Adipocyte (in vitro differentiated cells): ENCODE data around the gene CTU1.

Experiments
- DNase-seq: peaks from one replicate; pipeline ENCODE4 v3.0.0-alpha.2; 2015; ENCODE audit warnings: low read depth
- H3K27me3 ChIP-seq: replicated peaks from 2 replicates; pipeline ENCODE4 v1.7.0; 2013; ENCODE audit warnings: mild to moderate bottlenecking, low read length, moderate library complexity; ENCODE audit not compliant: control insufficient read depth, insufficient read depth
- H3K36me3 ChIP-seq: 2 replicates; pipeline ENCODE4 v1.7.0; 2013; ENCODE audit warnings: low read length, mild to moderate bottlenecking, moderate library complexity; ENCODE audit not compliant: control insufficient read depth, insufficient read depth, severe bottlenecking
- H3K4me1 ChIP-seq: 2 replicates; pipeline ENCODE4 v1.7.0; 2013; ENCODE audit warnings: mild to moderate bottlenecking, low read length, moderate library complexity; ENCODE audit not compliant: control insufficient read depth, insufficient read depth
- H3K4me3 ChIP-seq: 2 replicates; pipeline ENCODE4 v1.7.0; 2013; ENCODE audit warnings: mild to moderate bottlenecking, low read length, moderate library complexity
- H3K9ac ChIP-seq: 2 replicates; pipeline ENCODE4 v1.7.0; 2013; ENCODE audit warnings: mild to moderate bottlenecking, low read length, moderate library complexity
- H3K9me3 ChIP-seq: 2 replicates; pipeline ENCODE4 v1.7.0; 2013; ENCODE audit warnings: mild to moderate bottlenecking, low read length, moderate library complexity; ENCODE audit not compliant: control insufficient read depth

CTU1 gene

DNA sequence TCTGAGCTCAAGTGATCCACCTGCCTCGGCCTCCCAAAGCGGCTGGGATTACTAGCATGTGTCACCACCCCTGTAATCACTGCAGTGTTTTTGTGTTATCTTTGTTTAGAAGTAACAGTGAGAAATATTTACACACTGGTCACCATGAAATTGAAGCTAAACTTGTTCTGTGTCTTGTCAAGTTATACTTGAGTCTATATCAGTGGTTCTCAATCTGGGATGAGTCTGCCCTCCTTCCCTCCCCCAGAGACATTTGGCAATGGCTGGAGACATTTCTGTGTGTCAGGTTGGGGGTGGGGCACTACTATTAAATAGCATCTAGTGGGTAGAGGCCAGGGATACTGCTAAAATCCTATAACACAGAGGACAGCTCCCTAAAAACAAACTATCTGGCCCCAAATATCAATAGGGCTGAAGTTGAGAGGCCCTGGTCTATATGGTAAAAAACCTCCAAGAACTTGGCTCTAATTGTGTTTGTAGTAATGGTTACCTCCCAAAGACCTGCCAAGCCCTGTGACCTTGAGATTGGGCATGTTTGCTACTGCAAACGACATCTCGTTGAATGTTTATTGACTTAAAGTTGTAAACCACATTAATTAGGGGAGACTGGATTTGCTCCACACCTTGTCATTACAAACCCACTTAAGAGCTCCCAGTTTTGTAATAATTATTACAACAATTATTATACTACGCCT lies 6.9 kb downstream of the CTU1 start:
- no peak for DNase-seq
- Histone ChIP-seq H3K27me3 (no peaks in the 10 kb centered on the region), H3K4me1 (peaks cover 26% of the 10 kb centered on the region), H3K9me3 (no peaks in the 10 kb centered on the region), H3K36me3 (peaks cover 24% of the 10 kb centered on the region), H3K9ac (peak overlapping the region; percentile 25), H3K4me3 (no peak overlapping the region)

GRCh38 chr19:51100601-51101000 lies 7.6 kb downstream of the CTU1 start:
- Histone ChIP-seq H3K9me3 (no peaks in the 10 kb centered on the region), H3K4me1 (peaks cover 26% of the 10 kb centered on the region), H3K36me3 (peaks cover 24% of the 10 kb centered on the region), H3K9ac (no peak overlapping the region), H3K27me3 (no peaks in the 10 kb centered on the region), H3K4me3 (no peak overlapping the region)
- DNase-seq = no peak

DNA sequence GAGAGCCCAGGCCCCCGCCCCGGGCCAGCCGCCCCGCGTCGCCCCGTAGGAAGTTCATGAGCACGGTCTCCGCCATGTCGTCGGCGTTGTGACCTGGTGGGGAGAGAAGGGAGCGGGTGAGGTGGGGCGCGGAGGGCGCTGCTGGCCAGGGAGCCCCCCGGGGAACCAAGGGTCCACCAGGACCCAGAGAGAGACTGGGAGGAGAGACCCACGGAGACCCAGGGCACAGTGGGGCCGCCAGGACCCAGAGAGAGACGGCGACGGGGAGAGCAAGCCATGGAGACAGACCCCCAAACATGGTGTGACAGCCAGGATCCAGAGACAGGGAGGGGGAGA lies 9.2 kb downstream of the CTU1 start:
- DNase-seq = no peak
- Histone ChIP-seq H3K27me3 (no peaks in the 10 kb centered on the region), H3K4me3 (no peak overlapping the region), H3K9me3 (no peaks in the 10 kb centered on the region), H3K9ac (no peak overlapping the region), H3K36me3 (peaks cover 24% of the 10 kb centered on the region), H3K4me1 (peaks cover 26% of the 10 kb centered on the region)

- Histone ChIP-seq H3K36me3 (peaks cover 19% of the 10 kb centered on the region), H3K9me3 (no peaks in the 10 kb centered on the region), H3K4me1 (peaks cover 24% of the 10 kb centered on the region), H3K9ac (no peak overlapping the region), H3K4me3 (no peak overlapping the region), H3K27me3 (no peaks in the 10 kb centered on the region)
- DNase-seq = no peak
Observed at GRCh38 chr19:51098365-51099046, 9.7 kb downstream of the CTU1 start.

DNA sequence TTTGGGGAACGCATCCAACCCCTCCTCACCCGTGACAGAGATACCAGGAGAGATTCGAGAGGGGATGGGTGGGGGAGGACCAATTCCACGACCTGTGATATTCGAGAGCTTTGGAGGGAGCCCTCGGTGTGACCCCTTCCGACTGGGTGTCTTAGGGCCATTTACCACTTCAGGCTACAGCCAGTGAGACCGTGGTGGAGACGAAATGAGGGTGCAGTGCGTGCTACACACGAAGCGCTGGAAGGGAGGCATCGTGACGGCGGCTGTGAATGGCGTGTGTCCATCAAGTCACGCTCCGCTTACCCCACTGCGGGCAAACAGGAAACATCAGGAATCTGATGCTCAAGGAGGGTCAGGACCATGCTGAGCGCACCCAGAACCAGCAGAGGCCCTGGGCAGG lies 10.4 kb downstream of the CTU1 start:
- Histone ChIP-seq H3K36me3 (peaks cover 14% of the 10 kb centered on the region), H3K9me3 (no peaks in the 10 kb centered on the region), H3K4me3 (no peak overlapping the region), H3K9ac (no peak overlapping the region), H3K4me1 (peaks cover 24% of the 10 kb centered on the region), H3K27me3 (no peaks in the 10 kb centered on the region)
- DNase-seq = no peak

DNA sequence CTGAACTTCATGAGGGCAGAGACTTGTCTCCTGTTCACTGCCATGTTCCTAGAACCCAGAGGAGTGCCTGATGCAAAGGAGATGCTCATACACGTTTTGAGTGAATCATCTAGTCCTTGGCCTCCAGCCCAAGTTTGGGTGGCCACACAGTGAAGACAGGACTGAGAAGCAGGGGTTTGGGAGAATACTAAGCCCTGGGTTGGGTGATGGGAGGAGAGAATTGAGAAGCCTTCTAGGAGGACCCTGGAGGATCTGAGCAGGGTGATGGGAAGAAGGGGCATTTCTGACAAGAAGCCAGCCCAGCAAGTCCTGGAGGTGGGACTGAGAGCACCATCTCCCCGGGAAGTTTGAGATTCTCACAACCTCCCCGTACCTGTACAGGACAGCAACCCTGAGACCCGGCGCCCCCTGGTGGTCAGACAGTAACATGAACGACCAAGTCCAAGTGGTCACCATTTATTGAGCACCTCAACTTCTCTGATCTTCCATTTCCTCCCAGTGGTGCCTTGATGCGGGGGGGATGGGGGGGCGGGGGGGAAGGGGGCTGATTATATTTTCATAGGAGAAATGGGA lies 11.0 kb downstream of the CTU1 start:
- Histone ChIP-seq H3K9ac (no peak overlapping the region), H3K9me3 (no peaks in the 10 kb centered on the region), H3K4me3 (no peak overlapping the region), H3K27me3 (no peaks in the 10 kb centered on the region), H3K4me1 (peaks cover 24% of the 10 kb centered on the region), H3K36me3 (peaks cover 8% of the 10 kb centered on the region)
- peak; percentile 68 for DNase-seq

GRCh38 chr19:51096473-51097165 lies 11.6 kb downstream of the CTU1 start:
- Histone ChIP-seq H3K27me3 (no peaks in the 10 kb centered on the region), H3K9me3 (no peaks in the 10 kb centered on the region), H3K9ac (no peak overlapping the region), H3K4me1 (peaks cover 23% of the 10 kb centered on the region), H3K36me3 (peaks cover 8% of the 10 kb centered on the region), H3K4me3 (no peak overlapping the region)
- no peak for DNase-seq

- Histone ChIP-seq H3K9me3 (no peaks in the 10 kb centered on the region), H3K36me3 (peaks cover 8% of the 10 kb centered on the region), H3K27me3 (no peaks in the 10 kb centered on the region), H3K4me3 (no peak overlapping the region), H3K4me1 (peaks cover 10% of the 10 kb centered on the region), H3K9ac (no peak overlapping the region)
- DNase-seq = peak; percentile 51
Observed at GRCh38 chr19:51094696-51095279, 13.4 kb downstream of the CTU1 start.

DNA sequence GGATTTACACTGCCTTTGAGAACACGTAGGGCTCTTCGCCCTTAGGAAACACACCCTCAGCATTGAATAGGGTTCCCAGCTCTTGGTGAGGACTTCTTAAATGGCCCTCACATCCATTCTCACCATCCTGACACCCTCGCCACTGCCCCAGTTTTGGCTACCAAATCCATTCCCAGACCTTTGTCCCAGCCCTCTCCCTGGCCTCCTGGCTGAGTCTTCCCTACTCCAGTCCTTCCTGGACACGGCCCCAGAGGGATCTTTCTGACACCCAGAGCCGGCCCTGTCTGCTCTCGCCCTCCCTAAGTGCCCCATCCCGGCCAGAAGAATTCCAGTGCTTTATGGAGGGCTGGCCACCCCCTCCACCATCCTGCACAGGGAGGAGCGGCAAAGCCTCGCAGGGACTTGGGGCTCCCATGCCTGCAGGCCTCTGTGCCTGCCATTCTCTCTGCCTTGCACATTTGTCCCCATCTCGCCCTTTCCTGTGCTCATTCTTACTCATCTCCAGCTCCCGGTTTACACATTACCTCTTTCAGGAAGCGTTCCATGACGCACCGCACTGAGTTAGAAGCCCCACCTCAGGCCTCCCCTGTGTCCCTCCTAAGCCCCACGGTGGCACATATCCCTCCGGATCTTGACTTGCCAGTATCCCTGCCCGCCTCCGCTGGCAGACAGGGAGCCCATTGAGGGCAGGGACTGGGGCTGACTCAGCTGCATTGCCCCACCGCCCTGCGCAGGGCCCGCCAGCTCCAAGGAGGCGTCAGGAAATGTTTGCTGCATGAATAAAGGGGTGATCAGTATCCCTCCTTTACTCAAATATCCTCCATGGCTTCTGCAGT lies 14.5 kb downstream of the CTU1 start:
- H3K4me3 ChIP-seq = no peak overlapping the region
- H3K27me3 ChIP-seq = no peaks in the 10 kb centered on the region
- peaks cover 8% of the 10 kb centered on the region for H3K36me3 ChIP-seq
- peaks cover 5% of the 10 kb centered on the region for H3K4me1 ChIP-seq
- DNase-seq = no peak
- H3K9ac ChIP-seq = no peak overlapping the region
- H3K9me3 ChIP-seq = no peaks in the 10 kb centered on the region

DNA sequence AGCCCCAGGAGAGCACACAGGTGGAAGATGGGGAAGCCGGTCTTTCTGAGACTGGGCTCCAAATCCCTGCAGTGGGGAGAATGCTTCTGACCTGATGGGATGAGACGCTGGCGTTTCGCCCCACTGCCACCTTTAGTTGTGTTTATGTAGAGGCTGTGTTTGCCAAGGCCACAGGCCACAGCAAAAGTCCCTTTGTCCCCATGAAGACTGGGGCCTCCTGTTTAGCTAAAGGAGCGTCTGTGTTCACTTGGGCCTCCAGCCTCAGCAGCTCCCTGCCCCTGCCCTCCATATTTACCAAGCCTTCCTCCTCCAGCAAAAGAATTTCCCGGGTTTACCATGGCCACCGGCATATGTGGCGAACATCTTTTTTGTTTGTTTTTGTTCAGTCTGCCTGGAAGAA lies 15.1 kb downstream of the CTU1 start:
- Histone ChIP-seq H3K4me3 (no peak overlapping the region), H3K27me3 (no peaks in the 10 kb centered on the region), H3K9me3 (no peaks in the 10 kb centered on the region), H3K36me3 (peaks cover 5% of the 10 kb centered on the region), H3K9ac (no peak overlapping the region), H3K4me1 (peaks cover 5% of the 10 kb centered on the region)
- no peak for DNase-seq
